ENCODE results near the gene TMED7.

The TMED7 gene

GRCh38 chr5:115661563-115661962 is 35.7 kb upstream of the TMED7 start:
- no peak for TF ChIP-seq EGR1 (IDR thresholded peaks at IDR 0.05)
- TF ChIP-seq TEAD4 (IDR thresholded peaks at IDR 0.05) = no peak
- no peak for TF ChIP-seq FOXM1 (IDR thresholded peaks at IDR 0.05; ENCODE audit: borderline replicate concordance, low read depth)
- no peak for TF ChIP-seq TAF1 (IDR thresholded peaks at IDR 0.05; ENCODE audit: low read depth)
- no peak for TF ChIP-seq MAX (IDR thresholded peaks at IDR 0.05)
- TF ChIP-seq NFIC (IDR thresholded peaks at IDR 0.05) = no peak
- no peak for TF ChIP-seq ZBTB7A (IDR thresholded peaks at IDR 0.05; ENCODE audit: low read depth)
- no peak for TF ChIP-seq YY1 (IDR thresholded peaks at IDR 0.05; ENCODE audit: low read depth)
- no peak for TF ChIP-seq EP300 (IDR thresholded peaks at IDR 0.05; ENCODE audit: borderline replicate concordance)
- no peak for TF ChIP-seq CEBPB (IDR thresholded peaks at IDR 0.05)
- TF ChIP-seq TCF12 (IDR thresholded peaks at IDR 0.05; ENCODE audit: low read depth) = no peak
- TF ChIP-seq RAD21 (IDR thresholded peaks at IDR 0.05; ENCODE audit: low read depth) = no peak
- TF ChIP-seq REST (IDR thresholded peaks at IDR 0.05; ENCODE audit: low read depth) = no peak
- TF ChIP-seq USF1 (IDR thresholded peaks at IDR 0.05) = no peak
- no peak for TF ChIP-seq CREB1 (IDR thresholded peaks at IDR 0.05; ENCODE audit: low read depth)

- no peak for TF ChIP-seq TEAD4 (IDR thresholded peaks at IDR 0.05)
- TF ChIP-seq EGR1 (IDR thresholded peaks at IDR 0.05) = no peak
Observed at GRCh38 chr5:115661101-115661500, 35.3 kb upstream of the TMED7 start.

- no peak for TF ChIP-seq CREB1 (IDR thresholded peaks at IDR 0.05; ENCODE audit: low read depth)
- TF ChIP-seq TCF12 (IDR thresholded peaks at IDR 0.05; ENCODE audit: low read depth) = no peak
- no peak for TF ChIP-seq TAF1 (IDR thresholded peaks at IDR 0.05; ENCODE audit: low read depth)
- no peak for TF ChIP-seq MAX (IDR thresholded peaks at IDR 0.05)
- no peak for TF ChIP-seq EP300 (IDR thresholded peaks at IDR 0.05; ENCODE audit: borderline replicate concordance)
- no peak for TF ChIP-seq NFIC (IDR thresholded peaks at IDR 0.05)
- TF ChIP-seq ZBTB7A (IDR thresholded peaks at IDR 0.05; ENCODE audit: low read depth) = no peak
- no peak for TF ChIP-seq FOXM1 (IDR thresholded peaks at IDR 0.05; ENCODE audit: borderline replicate concordance, low read depth)
- TF ChIP-seq YY1 (IDR thresholded peaks at IDR 0.05; ENCODE audit: low read depth) = no peak
Observed at GRCh38 chr5:115657881-115658233, 32.0 kb upstream of the TMED7 start.

GRCh38 chr5:115657125-115657880 is 31.5 kb upstream of the TMED7 start:
- TF ChIP-seq ZBTB7A (IDR thresholded peaks at IDR 0.05; ENCODE audit: low read depth) (no peak), MAX (IDR thresholded peaks at IDR 0.05) (no peak), TEAD4 (IDR thresholded peaks at IDR 0.05) (no peak), NFIC (IDR thresholded peaks at IDR 0.05) (no peak), TCF12 (IDR thresholded peaks at IDR 0.05; ENCODE audit: low read depth) (no peak), CREB1 (IDR thresholded peaks at IDR 0.05; ENCODE audit: low read depth) (no peak), TAF1 (IDR thresholded peaks at IDR 0.05; ENCODE audit: low read depth) (no peak), RAD21 (IDR thresholded peaks at IDR 0.05; ENCODE audit: low read depth) (no peak), EP300 (IDR thresholded peaks at IDR 0.05; ENCODE audit: borderline replicate concordance) (no peak), FOXM1 (IDR thresholded peaks at IDR 0.05; ENCODE audit: borderline replicate concordance, low read depth) (no peak), USF1 (IDR thresholded peaks at IDR 0.05) (no peak), EGR1 (IDR thresholded peaks at IDR 0.05) (no peak), CEBPB (IDR thresholded peaks at IDR 0.05) (no peak), YY1 (IDR thresholded peaks at IDR 0.05; ENCODE audit: low read depth) (no peak), REST (IDR thresholded peaks at IDR 0.05; ENCODE audit: low read depth) (no peak)

- no peak for TF ChIP-seq YY1 (IDR thresholded peaks at IDR 0.05; ENCODE audit: low read depth)
Observed at GRCh38 chr5:115656404-115656803, 30.6 kb upstream of the TMED7 start.

GRCh38 chr5:115655994-115656393 is 30.2 kb upstream of the TMED7 start:
- TF ChIP-seq REST (IDR thresholded peaks at IDR 0.05; ENCODE audit: low read depth) = no peak
- TF ChIP-seq USF1 (IDR thresholded peaks at IDR 0.05) = no peak
- TF ChIP-seq RAD21 (IDR thresholded peaks at IDR 0.05; ENCODE audit: low read depth) = no peak
- no peak for TF ChIP-seq FOXM1 (IDR thresholded peaks at IDR 0.05; ENCODE audit: borderline replicate concordance, low read depth)
- TF ChIP-seq CEBPB (IDR thresholded peaks at IDR 0.05) = no peak
- no peak for TF ChIP-seq NFIC (IDR thresholded peaks at IDR 0.05)
- no peak for TF ChIP-seq TEAD4 (IDR thresholded peaks at IDR 0.05)
- no peak for TF ChIP-seq TCF12 (IDR thresholded peaks at IDR 0.05; ENCODE audit: low read depth)
- no peak for TF ChIP-seq EP300 (IDR thresholded peaks at IDR 0.05; ENCODE audit: borderline replicate concordance)
- no peak for TF ChIP-seq TAF1 (IDR thresholded peaks at IDR 0.05; ENCODE audit: low read depth)
- TF ChIP-seq MAX (IDR thresholded peaks at IDR 0.05) = no peak
- no peak for TF ChIP-seq YY1 (IDR thresholded peaks at IDR 0.05; ENCODE audit: low read depth)
- TF ChIP-seq EGR1 (IDR thresholded peaks at IDR 0.05) = no peak
- no peak for TF ChIP-seq CREB1 (IDR thresholded peaks at IDR 0.05; ENCODE audit: low read depth)
- no peak for TF ChIP-seq ZBTB7A (IDR thresholded peaks at IDR 0.05; ENCODE audit: low read depth)

Measured in Ishikawa (cell line).